Prostate gland (tissue), 2 donors: ENCODE measurements around the gene QTRT2. TPM values are rescaled to one million over a fixed set of nuclear protein-coding genes. Genes with fewer than 3 reads are reported as not detected.

Experiments used
- DNase-seq: peaks from one replicate; pipeline ENCODE4 v3.0.0-alpha.2; 2019; ENCODE audit warnings: low spot score
- H3K27ac ChIP-seq, 2 donors: fragments of 200-600 bp; sonication (generic); 2 replicates each; pipeline ENCODE4 v1.5.1; 2017 to 2019
- H3K27me3 ChIP-seq: fragments of 200-600 bp; sonication (generic); replicated peaks from 2 replicates; pipeline ENCODE4 v1.5.1; 2019; ENCODE audit not compliant: insufficient read depth
- H3K36me3 ChIP-seq, 2 donors: fragments of 200-600 bp; sonication (generic); 1 replicate in 1 of 2; 2 replicates in 1 of 2; pipeline versions ENCODE4 v1.5.1 to v1.8.1; 2017 to 2019
- H3K4me1 ChIP-seq: fragments of 200-600 bp; sonication (generic); replicated peaks from 2 replicates; pipeline ENCODE4 v1.5.1; 2019
- H3K4me3 ChIP-seq, 2 donors: fragments of 200-600 bp; sonication (generic); 2 replicates each; pipeline ENCODE4 v1.5.1; 2017 to 2019
- H3K9me3 ChIP-seq: fragments of 200-600 bp; sonication (generic); 2 replicates; pipeline ENCODE4 v1.5.1; 2017
- CTCF ChIP-seq, 4 experiments: fragments of 200-600 bp in 2 of 4; fragments of 450-650 bp in 2 of 4; sonication (generic) in 2 of 4; IDR thresholded peaks; 1 replicate in 3 of 4; 2 replicates in 1 of 4; pipeline ENCODE4 v1.5.1; 2016 to 2019; ENCODE audit warnings: antibody characterized with exemption in 4 of 4, mild to moderate bottlenecking in 2 of 4, moderate library complexity in 2 of 4
- POLR2A ChIP-seq: fragments of 450-650 bp; IDR thresholded peaks from one replicate; pipeline ENCODE4 v1.6.1; 2016; ENCODE audit warnings: antibody characterized with exemption, mild to moderate bottlenecking
- POLR2AphosphoS5 ChIP-seq: sonication (generic); formaldehyde crosslinking; IDR thresholded peaks from one replicate; pipeline ENCODE4 v1.6.1; 2017; ENCODE audit warnings: antibody characterized with exemption
- WGBS: methylation state at CpG from one replicate; pipeline ENCODE4 v1.1.5; 2018; 5-methylcytosine and 5-hydroxymethylcytosine counted together
- intact Hi-C: fragments of 100-400 bp; cut with DNase I; formaldehyde crosslinking; loops from one replicate; pipeline ENCODE4 v1.14.2; 2022
- total RNA-seq, 2 donors: library from RNA; depleted of rRNA; stranded (reverse); fragments of >200 nt; gene quantifications; one replicate each; pipeline ENCODE4 v1.1.0, GENCODE V29; 2016

Gene QTRT2
- total RNA-seq, 2 donors from 2014 or later = 11.7 to 20.8 TPM

- no peak for DNase-seq
- no peaks in the 10 kb centered on the region for H3K27me3 ChIP-seq
- intact Hi-C loops = no loop called here
Measured at GRCh38 chr3:114020907-114021306, 35.6 kb upstream of the QTRT2 start.

GRCh38 chr3:114022145-114022802 lies 34.3 kb upstream of the QTRT2 start:
- Histone ChIP-seq H3K4me1 (no peaks in the 10 kb centered on the region), H3K36me3 (no peaks in the 10 kb centered on the region), H3K9me3 (no peaks in the 10 kb centered on the region), H3K4me3 (no peak overlapping the region), H3K27me3 (no peaks in the 10 kb centered on the region), H3K27ac (no peak overlapping the region)
- intact Hi-C loops = no loop called here
- DNase-seq = no peak
- TF ChIP-seq POLR2AphosphoS5 (no peak), POLR2A (no peak), CTCF (IDR thresholded peaks at IDR 0.05) (no peak)
- WGBS = 64% methylated on average over 4 of the region's 4 CpGs

More at GRCh38 chr3:114020907-114021306, 35.6 kb upstream of the QTRT2 start:
- Histone ChIP-seq H3K27ac (no peak overlapping the region), H3K4me3 (no peak overlapping the region), H3K36me3 (no peaks in the 10 kb centered on the region), H3K9me3 (no peaks in the 10 kb centered on the region), H3K4me1 (no peaks in the 10 kb centered on the region)
- 59% methylated on average over 2 of the region's 2 CpGs for WGBS
- no peak for TF ChIP-seq CTCF (IDR thresholded peaks at IDR 0.05)
- no peak for TF ChIP-seq POLR2A
- TF ChIP-seq POLR2AphosphoS5 = no peak

GRCh38 chr3:114025451-114025850 lies 31.1 kb upstream of the QTRT2 start:
- TF ChIP-seq POLR2AphosphoS5 (no peak), POLR2A (no peak)
- H3K27ac ChIP-seq = no peak overlapping the region
- H3K4me3 ChIP-seq = no peak overlapping the region
- no peaks in the 10 kb centered on the region for H3K27me3 ChIP-seq
- H3K36me3 ChIP-seq = no peaks in the 10 kb centered on the region
- intact Hi-C loops = no loop called here
- no peaks in the 10 kb centered on the region for H3K4me1 ChIP-seq
- DNase-seq = no peak
- WGBS = 97% methylated on average over 2 of the region's 2 CpGs
- no peaks in the 10 kb centered on the region for H3K9me3 ChIP-seq

- TF ChIP-seq POLR2AphosphoS5 (no peak), CTCF (IDR thresholded peaks at IDR 0.05) (no peak), POLR2A (no peak)
- DNase-seq = no peak
- Histone ChIP-seq H3K27me3 (no peaks in the 10 kb centered on the region), H3K36me3 (no peaks in the 10 kb centered on the region), H3K4me3 (no peak overlapping the region), H3K27ac (no peak overlapping the region), H3K4me1 (no peaks in the 10 kb centered on the region), H3K9me3 (no peaks in the 10 kb centered on the region)
- intact Hi-C loops = no loop called here
- 81% methylated on average over 2 of the region's 2 CpGs for WGBS
Measured at GRCh38 chr3:114026331-114026730, 30.2 kb upstream of the QTRT2 start.

- DNase-seq = no peak
- Histone ChIP-seq H3K4me1 (no peaks in the 10 kb centered on the region), H3K9me3 (no peaks in the 10 kb centered on the region), H3K4me3 (no peak overlapping the region), H3K27me3 (no peaks in the 10 kb centered on the region), H3K27ac (no peak overlapping the region), H3K36me3 (no peaks in the 10 kb centered on the region)
- intact Hi-C loops = no loop called here
- 76% methylated on average over 1 of the region's 1 CpG for WGBS
- TF ChIP-seq POLR2A (no peak), POLR2AphosphoS5 (no peak), CTCF (IDR thresholded peaks at IDR 0.05) (no peak)
Measured at GRCh38 chr3:114033721-114034120, 22.8 kb upstream of the QTRT2 start.
